Coronary artery (tissue), 2 donors: ENCODE results near the gene EHMT1.

Source experiments
- DNase-seq: peaks from one replicate; pipeline ENCODE4 v3.0.0-alpha.2; 2017; ENCODE audit warnings: low spot score
- H3K27ac ChIP-seq, 2 donors: fragments of 200-600 bp; sonication (generic); one replicate each; pipeline ENCODE4 v1.5.1; 2016 to 2019
- H3K4me3 ChIP-seq: fragments of 200-600 bp; sonication (generic); 2 replicates; pipeline ENCODE4 v1.5.1; 2016; ENCODE audit warnings: mild to moderate bottlenecking, moderate library complexity
- TF ChIP-seq, protein P1 (sequence below): fragments of 200-600 bp; sonication (generic); IDR thresholded peaks from one replicate; pipeline ENCODE4 v1.5.1; 2019; ENCODE audit warnings: antibody characterized with exemption

EHMT1 gene

DNA sequence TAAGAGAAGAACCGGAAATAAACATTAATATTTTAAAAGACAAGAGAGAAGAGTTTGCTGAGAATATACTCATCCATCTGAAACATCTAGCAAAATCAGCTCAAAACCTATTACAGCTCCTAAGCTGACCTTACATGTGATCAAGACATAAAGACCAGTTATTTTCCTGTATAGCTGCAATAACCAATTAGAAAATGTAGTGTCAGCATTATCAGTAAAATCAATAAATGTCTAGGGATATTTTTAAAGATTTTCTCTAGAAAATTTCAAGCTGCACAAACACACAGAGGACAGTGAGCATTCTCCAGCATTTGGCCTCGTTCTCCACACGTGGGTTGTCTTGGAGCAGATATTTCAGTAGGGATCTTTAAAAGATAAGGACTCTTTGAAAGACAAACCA lies 131.2 kb downstream of the EHMT1 start:
- H3K4me3 ChIP-seq = no peak overlapping the region
- no peak overlapping the region for H3K27ac ChIP-seq
- DNase-seq = no peak
- TF ChIP-seq, protein P1, sequence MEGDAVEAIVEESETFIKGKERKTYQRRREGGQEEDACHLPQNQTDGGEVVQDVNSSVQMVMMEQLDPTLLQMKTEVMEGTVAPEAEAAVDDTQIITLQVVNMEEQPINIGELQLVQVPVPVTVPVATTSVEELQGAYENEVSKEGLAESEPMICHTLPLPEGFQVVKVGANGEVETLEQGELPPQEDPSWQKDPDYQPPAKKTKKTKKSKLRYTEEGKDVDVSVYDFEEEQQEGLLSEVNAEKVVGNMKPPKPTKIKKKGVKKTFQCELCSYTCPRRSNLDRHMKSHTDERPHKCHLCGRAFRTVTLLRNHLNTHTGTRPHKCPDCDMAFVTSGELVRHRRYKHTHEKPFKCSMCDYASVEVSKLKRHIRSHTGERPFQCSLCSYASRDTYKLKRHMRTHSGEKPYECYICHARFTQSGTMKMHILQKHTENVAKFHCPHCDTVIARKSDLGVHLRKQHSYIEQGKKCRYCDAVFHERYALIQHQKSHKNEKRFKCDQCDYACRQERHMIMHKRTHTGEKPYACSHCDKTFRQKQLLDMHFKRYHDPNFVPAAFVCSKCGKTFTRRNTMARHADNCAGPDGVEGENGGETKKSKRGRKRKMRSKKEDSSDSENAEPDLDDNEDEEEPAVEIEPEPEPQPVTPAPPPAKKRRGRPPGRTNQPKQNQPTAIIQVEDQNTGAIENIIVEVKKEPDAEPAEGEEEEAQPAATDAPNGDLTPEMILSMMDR = no peak

DNA sequence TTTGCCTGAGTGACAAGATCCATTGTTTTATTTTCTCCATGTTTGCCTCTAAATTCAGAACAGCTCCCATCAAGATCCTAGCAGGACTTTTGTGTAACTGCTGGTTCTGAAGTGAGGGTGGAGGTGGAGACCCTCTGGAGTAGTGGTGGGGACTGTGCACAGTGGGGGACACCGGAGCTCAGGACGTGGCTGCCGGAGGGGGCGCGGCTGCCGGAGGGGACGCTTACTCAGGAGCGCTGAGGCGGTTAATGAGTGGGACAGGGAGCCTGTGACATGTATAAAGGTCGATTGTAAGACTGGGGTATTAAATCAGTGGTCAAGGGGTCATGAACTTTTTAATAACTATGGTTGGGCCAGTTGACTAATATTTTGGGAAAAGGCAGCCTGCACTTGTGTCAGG lies 131.8 kb downstream of the EHMT1 start:
- no peak overlapping the region for H3K27ac ChIP-seq
- TF ChIP-seq, protein P1 = no peak
- H3K4me3 ChIP-seq = no peak overlapping the region
- DNase-seq = no peak

DNA sequence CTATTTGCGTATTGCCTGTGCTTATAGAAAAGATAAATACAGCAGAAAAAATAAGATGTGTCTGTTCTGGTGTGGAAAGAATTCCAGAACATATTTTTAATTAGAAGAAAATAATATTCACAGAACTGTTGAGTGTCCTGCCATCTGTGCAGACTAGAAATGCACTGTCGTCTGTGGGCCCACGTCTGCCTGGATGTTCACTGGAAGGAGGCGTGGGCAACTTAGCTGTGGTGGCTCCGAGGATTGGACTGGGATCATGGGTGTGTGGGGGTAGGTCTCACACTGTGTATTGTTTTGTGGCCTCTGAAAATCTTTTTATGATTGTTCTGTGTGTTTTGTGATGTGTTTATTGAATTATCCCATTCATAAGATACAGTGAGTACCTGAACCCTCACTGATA lies 132.8 kb downstream of the EHMT1 start:
- DNase-seq = no peak
- Histone ChIP-seq H3K4me3 (no peak overlapping the region), H3K27ac (no peak overlapping the region)
- TF ChIP-seq, protein P1 = no peak

DNA sequence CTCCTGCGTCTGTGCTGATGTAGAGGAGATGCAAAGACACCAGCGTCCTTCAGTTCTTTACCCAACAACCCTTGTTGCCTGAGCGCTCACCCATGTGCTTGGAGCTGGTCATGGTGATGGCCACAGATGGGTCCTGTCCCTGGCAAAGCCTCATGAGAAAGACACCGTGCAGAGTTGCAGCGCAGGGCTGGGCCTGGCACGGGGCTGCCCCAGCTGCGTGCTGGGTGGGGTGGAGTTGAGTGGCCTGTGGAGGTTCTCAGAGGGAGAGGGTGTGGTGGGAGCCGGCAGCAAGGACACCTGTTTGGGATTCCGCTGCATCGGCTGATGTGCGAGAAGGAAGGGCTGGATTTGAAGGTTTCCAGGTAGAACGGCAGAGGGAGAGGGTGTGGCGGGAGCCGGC lies 133.6 kb downstream of the EHMT1 start:
- H3K4me3 ChIP-seq = no peak overlapping the region
- TF ChIP-seq, protein P1 = no peak
- no peak for DNase-seq
- H3K27ac ChIP-seq = no peak overlapping the region

DNA sequence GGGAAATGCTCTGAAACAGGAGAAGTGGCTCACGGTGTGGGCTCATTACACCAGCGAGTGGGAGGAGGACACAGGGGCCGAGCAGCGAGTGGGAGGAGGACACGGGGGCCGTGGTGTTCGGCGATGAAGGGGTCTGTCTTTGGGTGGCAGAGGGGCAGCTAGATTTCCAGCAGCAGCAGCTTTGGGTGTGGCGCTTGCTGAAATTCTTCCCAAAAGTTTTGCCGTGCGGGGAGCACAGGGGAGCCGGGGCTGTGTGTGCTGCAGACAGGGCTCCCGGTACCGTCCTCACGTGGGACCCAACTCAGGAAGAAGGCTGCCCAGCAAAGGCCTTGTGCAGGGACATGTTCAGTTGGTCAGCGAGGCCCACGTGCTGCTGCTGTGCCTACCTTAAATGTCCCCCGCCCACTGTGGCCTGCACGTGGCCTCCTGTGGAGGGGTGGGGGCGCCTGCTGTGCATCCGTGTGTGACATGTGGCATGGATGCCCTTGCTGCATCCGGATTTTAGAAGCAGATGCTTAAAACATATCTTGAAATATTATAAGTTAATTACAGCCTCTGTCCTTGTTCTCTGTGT lies 134.5 kb downstream of the EHMT1 start:
- no peak for DNase-seq
- TF ChIP-seq, protein P1 = no peak
- H3K4me3 ChIP-seq = no peak overlapping the region

DNA sequence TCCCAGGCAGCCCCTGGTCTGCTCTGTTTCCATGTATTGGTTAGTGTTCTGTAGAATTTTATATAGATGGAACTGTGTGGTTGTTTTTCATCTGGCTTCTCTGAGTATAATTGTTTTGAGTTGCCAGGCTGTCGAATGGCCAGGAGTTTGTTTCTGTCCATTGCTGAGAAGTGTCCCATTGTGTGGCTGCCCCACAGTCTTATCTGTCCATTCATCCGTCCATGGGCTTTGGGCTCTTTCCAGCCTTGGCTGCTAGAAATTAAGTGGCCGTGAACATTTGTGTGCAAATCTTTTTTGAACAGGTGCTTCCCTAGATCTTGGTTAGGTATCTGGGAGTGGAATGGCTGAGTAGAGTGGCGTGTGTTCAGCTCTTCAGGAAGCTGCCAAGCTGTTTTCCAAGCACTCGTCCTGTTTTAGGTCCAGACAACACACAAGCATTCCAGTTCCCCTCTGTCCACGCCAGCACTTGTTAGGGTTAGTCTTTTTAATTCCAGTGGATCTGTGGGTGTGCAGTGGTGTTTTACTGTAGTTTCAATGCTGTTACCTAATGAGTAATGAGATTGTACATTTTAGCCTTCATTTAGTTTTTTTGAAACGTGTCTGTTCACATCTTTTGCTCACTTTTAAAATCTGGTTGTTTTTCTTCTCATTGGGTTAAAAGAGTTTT lies 136.6 kb downstream of the EHMT1 start:
- no peak overlapping the region for H3K4me3 ChIP-seq
- TF ChIP-seq, protein P1 = no peak
- DNase-seq = no peak

More for the DNA sequence above, 134.5 kb downstream of the EHMT1 start:
- no peak overlapping the region for H3K27ac ChIP-seq

DNA sequence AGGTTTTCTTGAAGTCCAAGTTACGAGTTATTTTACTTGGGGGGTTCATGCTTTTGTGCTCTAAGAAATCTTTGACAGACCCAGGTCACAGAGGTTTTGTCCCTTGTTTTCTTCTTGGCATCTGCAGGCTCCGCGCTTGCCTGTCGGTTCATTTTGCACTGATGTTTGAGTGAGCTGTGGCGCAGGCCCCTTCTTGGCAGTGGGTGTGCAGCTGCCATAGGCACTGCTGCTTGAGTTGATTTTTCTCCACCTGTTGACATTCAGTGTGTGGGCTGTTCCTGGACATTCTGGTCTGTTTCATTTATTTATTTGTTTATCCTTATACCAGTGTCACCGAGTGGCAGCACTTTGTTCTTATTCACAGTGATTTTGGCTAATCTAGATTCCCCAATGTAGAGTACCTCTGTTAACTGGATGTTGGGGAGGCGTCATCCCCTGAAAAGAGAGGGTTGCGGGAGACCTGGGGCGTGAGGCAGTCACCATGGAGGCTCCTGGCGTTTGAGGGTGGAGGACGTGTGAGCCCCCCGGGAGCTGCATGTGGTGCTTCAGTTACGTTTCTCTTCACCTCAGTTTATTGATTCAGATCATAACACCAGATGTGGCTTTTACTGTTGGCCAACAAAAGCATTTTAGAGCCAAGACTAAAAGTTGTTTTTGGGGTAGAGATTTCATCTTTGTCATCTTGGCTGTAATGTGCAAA lies 137.4 kb downstream of the EHMT1 start:
- H3K27ac ChIP-seq = no peak overlapping the region
- TF ChIP-seq, protein P1 = no peak
- H3K4me3 ChIP-seq = no peak overlapping the region
- DNase-seq = no peak

More for the DNA sequence above, 136.6 kb downstream of the EHMT1 start:
- H3K27ac ChIP-seq = no peak overlapping the region
